ENCODE results near the gene DMWD.
"Not testable (repeated sequence)": the region's sequence is repeated elsewhere in the genome, so short reads cannot be mapped to it uniquely, and the experiment has no call there.

DNA sequence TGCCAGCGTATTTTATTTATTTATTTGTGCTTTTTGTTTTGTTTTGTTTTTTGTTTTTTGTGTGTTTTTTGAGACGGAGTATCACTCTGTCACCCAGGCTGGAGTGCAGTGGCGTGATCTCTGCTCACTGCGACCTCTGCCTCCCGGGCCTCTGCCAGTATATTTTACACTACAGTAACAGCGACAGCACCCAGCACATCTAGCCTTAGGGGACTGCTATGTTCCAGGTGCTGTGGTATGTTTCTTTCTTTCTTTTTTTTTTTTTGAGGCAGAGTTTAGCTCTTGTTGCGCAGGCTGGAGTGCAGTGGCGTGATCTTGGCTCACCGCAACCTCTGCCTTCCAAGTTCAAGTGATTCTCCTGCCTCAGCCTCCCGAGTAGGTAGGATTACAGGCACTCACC, 41.2 kb downstream of the DMWD start:
- TF ChIP-seq POLR2AphosphoS5 (IDR thresholded peaks at IDR 0.05; ENCODE audit: low read depth, low read length); TAF1 (IDR thresholded peaks at IDR 0.05; ENCODE audit: borderline replicate concordance, low read depth, low read length); POLR2A (IDR thresholded peaks at IDR 0.05; ENCODE audit: low read depth, low read length): not testable (repeated sequence)

Measured in GM12892 (cell line).